Activated T-cell treated with anti-CD3 and anti-CD28 coated beads, Interleukin-2, amount 50 U/mL, for 24 hours (primary cell): Measurements from ENCODE around the gene PLAAT4.

ENCODE experiments used
- DNase-seq: peaks from one replicate; pipeline ENCODE4 v3.0.0-alpha.2; 2020
- H3K27ac Mint-ChIP-seq: 2 replicates; pipeline ENCODE4 v1.8.0; 2020; ENCODE audit warnings: mild to moderate bottlenecking, mixed read lengths
- H3K27me3 Mint-ChIP-seq: 2 replicates; pipeline ENCODE4 v1.8.0; 2020; ENCODE audit warnings: mixed read lengths
- H3K36me3 Mint-ChIP-seq: 2 replicates; pipeline ENCODE4 v1.8.0; 2020; ENCODE audit warnings: low read depth, mixed read lengths
- H3K4me1 Mint-ChIP-seq: 2 replicates; pipeline ENCODE4 v1.8.0; 2020; ENCODE audit warnings: low read depth, mixed read lengths
- H3K4me3 Mint-ChIP-seq: 2 replicates; pipeline ENCODE4 v1.8.0; 2020; ENCODE audit warnings: mild to moderate bottlenecking, moderate library complexity, mixed read lengths
- H3K9me3 Mint-ChIP-seq: 2 replicates; pipeline ENCODE4 v1.8.0; 2020; ENCODE audit warnings: mixed read lengths

Gene PLAAT4

GRCh38 chr11:63536669-63537292 is at the start of gene PLAAT4:
Gene PLAAT4 (plus strand): TSS chr11:63536808. CDS start chr11:63536869, 61 bp downstream.
- Mint-ChIP-seq H3K27ac (peak within 1 kb of the TSS; percentile 94), H3K27me3 (no peaks in the 10 kb centered on the region), H3K4me3 (peak within 1 kb of the TSS; percentile 74), H3K9me3 (no peaks in the 10 kb centered on the region), H3K36me3 (no peaks in the 10 kb centered on the region), H3K4me1 (peaks cover 83% of the 10 kb centered on the region)
- peak; percentile 63 for DNase-seq

- Mint-ChIP-seq H3K36me3 (no peaks in the 10 kb centered on the region), H3K4me1 (peaks cover 11% of the 10 kb centered on the region), H3K9me3 (peaks cover 14% of the 10 kb centered on the region), H3K27me3 (peaks cover 24% of the 10 kb centered on the region), H3K4me3 (no peak overlapping the region), H3K27ac (no peak overlapping the region)
- no peak for DNase-seq
These were observed 47.8 kb upstream of the PLAAT4 start for GRCh38 chr11:63488789-63489188.

GRCh38 chr11:63489879-63490278 is 46.7 kb upstream of the PLAAT4 start:
- H3K9me3 Mint-ChIP-seq, result peaks cover 12% of the 10 kb centered on the region
- H3K4me3 Mint-ChIP-seq, result no peak overlapping the region
- H3K27ac Mint-ChIP-seq, result no peak overlapping the region
- DNase-seq, result no peak
- peaks cover 11% of the 10 kb centered on the region for H3K4me1 Mint-ChIP-seq
- no peaks in the 10 kb centered on the region for H3K36me3 Mint-ChIP-seq
- H3K27me3 Mint-ChIP-seq, result peaks cover 27% of the 10 kb centered on the region

- Mint-ChIP-seq H3K9me3 (peaks cover 4% of the 10 kb centered on the region), H3K4me3 (peak within 1 kb of the TSS; percentile 78), H3K4me1 (peaks cover 11% of the 10 kb centered on the region), H3K36me3 (no peaks in the 10 kb centered on the region), H3K27me3 (peaks cover 30% of the 10 kb centered on the region), H3K27ac (peak within 1 kb of the TSS; percentile 23)
- DNase-seq, result peak; percentile 54
These were observed 45.9 kb upstream of the PLAAT4 start, which contains the start of gene PLAAT5 for GRCh38 chr11:63490551-63491239. Gene PLAAT5 (minus strand): TSS chr11:63491167. CDS start chr11:63491034, 133 bp downstream.

GRCh38 chr11:63491240-63491587 is 45.4 kb upstream of the PLAAT4 start:
- Mint-ChIP-seq H3K27ac (peak overlapping the region; percentile 23), H3K36me3 (no peaks in the 10 kb centered on the region), H3K4me1 (peaks cover 11% of the 10 kb centered on the region), H3K4me3 (peak overlapping the region; percentile 78), H3K9me3 (no peaks in the 10 kb centered on the region), H3K27me3 (peaks cover 30% of the 10 kb centered on the region)
- DNase-seq, result no peak

- DNase-seq, result no peak
- no peaks in the 10 kb centered on the region for H3K9me3 Mint-ChIP-seq
- no peak overlapping the region for H3K27ac Mint-ChIP-seq
- H3K4me1 Mint-ChIP-seq, result peaks cover 11% of the 10 kb centered on the region
- peaks cover 30% of the 10 kb centered on the region for H3K27me3 Mint-ChIP-seq
- peak overlapping the region; percentile 78 for H3K4me3 Mint-ChIP-seq
- H3K36me3 Mint-ChIP-seq, result no peaks in the 10 kb centered on the region
These were observed 44.8 kb upstream of the PLAAT4 start for GRCh38 chr11:63491636-63492372.

GRCh38 chr11:63492441-63492840 is 44.2 kb upstream of the PLAAT4 start:
- Mint-ChIP-seq H3K4me3 (no peak overlapping the region), H3K27me3 (peaks cover 36% of the 10 kb centered on the region), H3K4me1 (peaks cover 11% of the 10 kb centered on the region), H3K9me3 (no peaks in the 10 kb centered on the region), H3K27ac (no peak overlapping the region), H3K36me3 (no peaks in the 10 kb centered on the region)
- DNase-seq, result no peak

- Mint-ChIP-seq H3K27ac (no peak overlapping the region), H3K9me3 (no peaks in the 10 kb centered on the region), H3K4me3 (no peak overlapping the region), H3K36me3 (no peaks in the 10 kb centered on the region), H3K4me1 (peaks cover 11% of the 10 kb centered on the region), H3K27me3 (peaks cover 36% of the 10 kb centered on the region)
- DNase-seq, result no peak
These were observed 43.5 kb upstream of the PLAAT4 start for GRCh38 chr11:63493127-63493526.

- no peak overlapping the region for H3K4me3 Mint-ChIP-seq
- peaks cover 11% of the 10 kb centered on the region for H3K4me1 Mint-ChIP-seq
- H3K27ac Mint-ChIP-seq, result no peak overlapping the region
- peaks cover 36% of the 10 kb centered on the region for H3K27me3 Mint-ChIP-seq
- peaks cover 8% of the 10 kb centered on the region for H3K9me3 Mint-ChIP-seq
- DNase-seq, result no peak
- no peaks in the 10 kb centered on the region for H3K36me3 Mint-ChIP-seq
These were observed 41.6 kb upstream of the PLAAT4 start for GRCh38 chr11:63494975-63495374.

- peaks cover 16% of the 10 kb centered on the region for H3K9me3 Mint-ChIP-seq
- no peak for DNase-seq
- peaks cover 15% of the 10 kb centered on the region for H3K27me3 Mint-ChIP-seq
- no peak overlapping the region for H3K27ac Mint-ChIP-seq
- peaks cover 3% of the 10 kb centered on the region for H3K36me3 Mint-ChIP-seq
- H3K4me3 Mint-ChIP-seq, result no peak overlapping the region
- peaks cover 8% of the 10 kb centered on the region for H3K4me1 Mint-ChIP-seq
These were observed 36.7 kb upstream of the PLAAT4 start for GRCh38 chr11:63499874-63500273.

- H3K4me1 Mint-ChIP-seq, result peaks cover 13% of the 10 kb centered on the region
These were observed 35.4 kb upstream of the PLAAT4 start for GRCh38 chr11:63501236-63501635.

GRCh38 chr11:63502252-63502820 is 34.3 kb upstream of the PLAAT4 start:
- no peak overlapping the region for H3K4me3 Mint-ChIP-seq
- H3K27me3 Mint-ChIP-seq, result peaks cover 6% of the 10 kb centered on the region
- H3K9me3 Mint-ChIP-seq, result peaks cover 16% of the 10 kb centered on the region

More at GRCh38 chr11:63501236-63501635, 35.4 kb upstream of the PLAAT4 start:
- Mint-ChIP-seq H3K36me3 (peaks cover 3% of the 10 kb centered on the region), H3K27ac (no peak overlapping the region), H3K4me3 (no peak overlapping the region), H3K9me3 (peaks cover 16% of the 10 kb centered on the region), H3K27me3 (peaks cover 11% of the 10 kb centered on the region)
- DNase-seq, result no peak

GRCh38 chr11:63503492-63503891 is 33.1 kb upstream of the PLAAT4 start:
- no peak for DNase-seq
- H3K4me3 Mint-ChIP-seq, result no peak overlapping the region
- H3K27ac Mint-ChIP-seq, result no peak overlapping the region
- H3K9me3 Mint-ChIP-seq, result peaks cover 16% of the 10 kb centered on the region
- peaks cover 3% of the 10 kb centered on the region for H3K36me3 Mint-ChIP-seq
- H3K4me1 Mint-ChIP-seq, result peaks cover 14% of the 10 kb centered on the region
- peaks cover 4% of the 10 kb centered on the region for H3K27me3 Mint-ChIP-seq

More at GRCh38 chr11:63502252-63502820, 34.3 kb upstream of the PLAAT4 start:
- DNase-seq, result no peak
- peaks cover 14% of the 10 kb centered on the region for H3K4me1 Mint-ChIP-seq
- H3K27ac Mint-ChIP-seq, result no peak overlapping the region
- peaks cover 3% of the 10 kb centered on the region for H3K36me3 Mint-ChIP-seq

- peaks cover 14% of the 10 kb centered on the region for H3K4me1 Mint-ChIP-seq
- no peaks in the 10 kb centered on the region for H3K27me3 Mint-ChIP-seq
- H3K36me3 Mint-ChIP-seq, result peaks cover 3% of the 10 kb centered on the region
- H3K9me3 Mint-ChIP-seq, result peaks cover 16% of the 10 kb centered on the region
- no peak overlapping the region for H3K27ac Mint-ChIP-seq
- no peak for DNase-seq
- no peak overlapping the region for H3K4me3 Mint-ChIP-seq
These were observed 32.6 kb upstream of the PLAAT4 start for GRCh38 chr11:63504054-63504453.
